ENCODE measurements around the gene AKAP13.

AKAP13 gene

DNA sequence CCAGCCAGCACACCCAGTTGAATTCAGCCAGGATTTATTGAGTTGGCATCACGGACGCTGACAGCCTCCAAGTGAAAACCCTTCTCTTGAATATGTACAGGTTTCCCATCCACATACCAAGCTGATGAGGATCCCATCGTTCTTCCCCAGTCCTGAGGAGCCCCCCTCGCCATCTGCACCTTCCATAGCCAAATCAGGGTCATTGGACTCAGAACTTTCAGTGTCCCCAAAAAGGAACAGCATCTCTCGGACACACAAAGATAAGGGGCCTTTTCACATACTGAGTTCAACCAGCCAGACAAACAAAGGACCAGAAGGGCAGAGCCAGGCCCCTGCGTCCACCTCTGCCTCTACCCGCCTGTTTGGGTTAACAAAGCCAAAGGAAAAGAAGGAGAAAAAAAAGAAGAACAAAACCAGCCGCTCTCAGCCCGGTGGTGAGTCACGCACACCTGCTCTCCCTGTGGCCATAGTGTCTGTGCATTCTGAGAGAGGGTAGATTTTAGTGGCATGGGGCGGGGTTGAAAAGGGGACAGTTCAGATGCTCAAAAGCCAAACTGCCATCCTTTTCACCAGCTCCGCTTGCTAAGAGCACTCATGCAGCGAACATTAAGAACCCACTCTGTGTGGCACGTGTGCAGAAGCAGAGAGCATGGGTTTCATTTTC lies 363.1 kb downstream of the AKAP13 start:
- TF ChIP-seq CREB1 (IDR thresholded peaks at IDR 0.05; ENCODE audit: low read depth), result no peak
- no peak for TF ChIP-seq REST (IDR thresholded peaks at IDR 0.05; ENCODE audit: low read depth)
- TF ChIP-seq MAX (IDR thresholded peaks at IDR 0.05), result no peak
- no peak for TF ChIP-seq RAD21 (IDR thresholded peaks at IDR 0.05; ENCODE audit: low read depth)
- TF ChIP-seq FOXM1 (IDR thresholded peaks at IDR 0.05; ENCODE audit: borderline replicate concordance, low read depth), result no peak
- no peak for TF ChIP-seq TEAD4 (IDR thresholded peaks at IDR 0.05)
- no peak for TF ChIP-seq EGR1 (IDR thresholded peaks at IDR 0.05)
- no peak for TF ChIP-seq YY1 (IDR thresholded peaks at IDR 0.05; ENCODE audit: low read depth)
- TF ChIP-seq TAF1 (IDR thresholded peaks at IDR 0.05; ENCODE audit: low read depth), result no peak
- no peak for TF ChIP-seq TCF12 (IDR thresholded peaks at IDR 0.05; ENCODE audit: low read depth)

- TF ChIP-seq REST (IDR thresholded peaks at IDR 0.05; ENCODE audit: low read depth), result no peak
- TF ChIP-seq RAD21 (IDR thresholded peaks at IDR 0.05; ENCODE audit: low read depth), result no peak
- TF ChIP-seq NFIC (IDR thresholded peaks at IDR 0.05), result no peak
- TF ChIP-seq, protein P1, sequence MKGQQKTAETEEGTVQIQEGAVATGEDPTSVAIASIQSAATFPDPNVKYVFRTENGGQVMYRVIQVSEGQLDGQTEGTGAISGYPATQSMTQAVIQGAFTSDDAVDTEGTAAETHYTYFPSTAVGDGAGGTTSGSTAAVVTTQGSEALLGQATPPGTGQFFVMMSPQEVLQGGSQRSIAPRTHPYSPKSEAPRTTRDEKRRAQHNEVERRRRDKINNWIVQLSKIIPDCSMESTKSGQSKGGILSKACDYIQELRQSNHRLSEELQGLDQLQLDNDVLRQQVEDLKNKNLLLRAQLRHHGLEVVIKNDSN (IDR thresholded peaks at IDR 0.05), result no peak
- TF ChIP-seq EP300 (IDR thresholded peaks at IDR 0.05; ENCODE audit: borderline replicate concordance), result no peak
- TF ChIP-seq EGR1 (IDR thresholded peaks at IDR 0.05), result no peak
- TF ChIP-seq YY1 (IDR thresholded peaks at IDR 0.05; ENCODE audit: low read depth), result no peak
Observed at GRCh38 chr15:85744579-85744978, 364.2 kb downstream of the AKAP13 start.

- TF ChIP-seq NFIC (IDR thresholded peaks at IDR 0.05) (no peak), TCF12 (IDR thresholded peaks at IDR 0.05; ENCODE audit: low read depth) (no peak), CEBPB (IDR thresholded peaks at IDR 0.05) (no peak), CREB1 (IDR thresholded peaks at IDR 0.05; ENCODE audit: low read depth) (no peak), TAF1 (IDR thresholded peaks at IDR 0.05; ENCODE audit: low read depth) (no peak), FOXM1 (IDR thresholded peaks at IDR 0.05; ENCODE audit: borderline replicate concordance, low read depth) (no peak), EP300 (IDR thresholded peaks at IDR 0.05; ENCODE audit: borderline replicate concordance) (no peak), ZBTB7A (IDR thresholded peaks at IDR 0.05; ENCODE audit: low read depth) (no peak), YY1 (IDR thresholded peaks at IDR 0.05; ENCODE audit: low read depth) (no peak), REST (IDR thresholded peaks at IDR 0.05; ENCODE audit: low read depth) (no peak), TEAD4 (IDR thresholded peaks at IDR 0.05) (no peak), EGR1 (IDR thresholded peaks at IDR 0.05) (no peak), MAX (IDR thresholded peaks at IDR 0.05) (no peak), RAD21 (IDR thresholded peaks at IDR 0.05; ENCODE audit: low read depth) (no peak)
- TF ChIP-seq, protein P1 (IDR thresholded peaks at IDR 0.05), result no peak
Observed at GRCh38 chr15:85745023-85745422, 364.6 kb downstream of the AKAP13 start.

DNA sequence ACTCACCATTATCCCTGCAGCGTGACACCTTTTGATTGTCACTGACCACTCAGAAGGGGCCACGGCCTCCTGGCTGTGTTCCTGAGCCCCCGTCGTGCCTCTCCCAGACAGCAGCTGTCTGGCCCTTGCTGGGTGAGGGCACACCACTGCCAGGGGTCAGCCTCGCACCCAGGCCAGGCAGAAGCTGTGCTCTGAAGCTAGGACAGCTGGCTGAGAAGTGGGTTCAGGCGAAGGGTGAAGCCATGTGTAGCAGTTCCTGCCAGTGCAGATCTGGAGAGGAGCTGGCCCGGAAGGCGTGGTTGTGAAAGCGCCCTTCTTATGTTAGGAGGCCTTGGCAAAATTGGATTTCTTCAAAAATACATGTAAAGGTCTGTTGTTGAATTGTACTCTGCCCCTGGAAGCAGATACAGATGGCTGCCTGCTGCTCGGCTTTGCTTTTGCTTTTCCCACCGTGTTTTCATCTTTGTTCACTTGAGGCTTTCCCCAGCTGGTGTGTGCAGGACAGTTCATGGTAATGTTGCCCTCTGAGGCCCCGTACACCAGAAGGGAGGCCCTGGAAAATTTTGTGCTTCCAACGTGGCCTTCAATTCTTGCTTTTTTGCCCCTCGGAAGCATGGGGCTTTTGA lies 365.2 kb downstream of the AKAP13 start:
- TF ChIP-seq TAF1 (IDR thresholded peaks at IDR 0.05; ENCODE audit: low read depth) (no peak), YY1 (IDR thresholded peaks at IDR 0.05; ENCODE audit: low read depth) (no peak), TCF12 (IDR thresholded peaks at IDR 0.05; ENCODE audit: low read depth) (no peak), EGR1 (IDR thresholded peaks at IDR 0.05) (no peak), EP300 (IDR thresholded peaks at IDR 0.05; ENCODE audit: borderline replicate concordance) (no peak), MAX (IDR thresholded peaks at IDR 0.05) (no peak), CREB1 (IDR thresholded peaks at IDR 0.05; ENCODE audit: low read depth) (no peak), NFIC (IDR thresholded peaks at IDR 0.05) (no peak), RAD21 (IDR thresholded peaks at IDR 0.05; ENCODE audit: low read depth) (no peak), CEBPB (IDR thresholded peaks at IDR 0.05) (no peak), REST (IDR thresholded peaks at IDR 0.05; ENCODE audit: low read depth) (no peak), ZBTB7A (IDR thresholded peaks at IDR 0.05; ENCODE audit: low read depth) (no peak), TEAD4 (IDR thresholded peaks at IDR 0.05) (no peak), FOXM1 (IDR thresholded peaks at IDR 0.05; ENCODE audit: borderline replicate concordance, low read depth) (no peak)
- TF ChIP-seq, protein P1 (IDR thresholded peaks at IDR 0.05), result no peak
